ENCODE measurements around the gene RUSC2. TPM values are rescaled to one million over a fixed set of nuclear protein-coding genes. Genes with fewer than 3 reads are reported as not detected.
"Not testable (repeated sequence)": the region's sequence is repeated elsewhere in the genome, so short reads cannot be mapped to it uniquely, and the experiment has no call there.

Gene RUSC2
- total RNA-seq, 1 experiment from 2014 or later = 11.6 TPM

DNA sequence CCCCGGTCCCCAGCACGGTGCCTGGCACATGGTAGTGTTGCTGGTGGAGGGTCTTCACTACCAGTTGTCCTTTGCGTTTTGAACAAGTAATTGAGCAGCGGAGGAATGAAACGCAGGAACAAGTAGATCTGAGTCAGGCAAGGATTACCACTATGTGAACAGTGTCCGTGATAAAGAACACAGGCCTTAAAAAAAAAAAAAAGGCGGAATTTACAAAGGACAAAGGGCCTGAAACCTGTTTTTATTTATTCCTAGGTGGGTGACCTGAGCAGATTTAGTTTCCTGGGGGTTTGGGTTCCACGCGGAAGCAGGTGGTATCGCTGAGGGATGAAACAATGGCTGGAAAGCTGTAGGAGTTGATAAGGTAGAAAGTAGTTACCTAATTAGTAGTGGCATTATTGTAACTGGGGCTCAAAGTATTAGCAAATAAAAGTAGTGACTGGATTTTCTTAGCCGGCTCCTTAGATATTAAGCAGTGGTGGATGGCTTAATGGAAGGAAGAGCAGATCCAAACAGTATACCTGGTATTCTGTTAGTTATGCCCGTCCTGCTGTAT, 1.1 kb downstream of the RUSC2 start:
- H3K9ac ChIP-seq (ENCODE audit: low read length) = peak overlapping the region; percentile 81
- DNase-seq (ENCODE audit: low read depth, low spot score) = no peak
- CTCF ChIA-PET = no interaction called here

DNA sequence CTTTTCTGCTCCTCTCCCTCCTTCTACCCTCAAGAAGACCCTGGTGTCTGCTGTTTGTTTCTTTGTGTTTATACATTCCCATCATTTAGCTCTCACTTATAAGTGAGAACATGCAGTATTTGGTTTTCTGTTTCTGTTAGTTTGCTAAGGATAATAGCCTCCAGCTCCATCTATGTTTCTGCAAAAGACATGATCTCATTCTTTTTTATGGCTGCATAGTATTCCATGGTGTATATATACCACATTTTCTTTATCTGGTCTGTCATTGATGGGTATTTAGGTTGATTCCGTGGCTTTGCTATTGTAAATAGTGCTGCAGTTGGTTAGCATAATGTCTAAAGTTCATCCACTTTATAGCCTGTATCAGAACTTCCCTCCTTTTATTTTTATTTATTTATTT, 3.2 kb downstream of the RUSC2 start:
- CTCF ChIA-PET = interaction anchor here (1.7 kb wide), 1 partner anchor 61 kb away, joined by 10 read pairs; no protein-coding TSS in a partner anchor
- H3K36me3 ChIP-seq (ENCODE audit: control insufficient read depth in 1 of 2, insufficient read depth in 2 of 2, low read length in 2 of 2); ATAC-seq; H3K9me3 ChIP-seq (ENCODE audit: control insufficient read depth in 1 of 2, insufficient read depth in 1 of 2, low read depth in 1 of 2, low read length in 2 of 2); H2AFZ ChIP-seq (ENCODE audit: low read depth, low read length, poor library complexity, severe bottlenecking); H3K4me2 ChIP-seq (ENCODE audit: low read length); RAD21 ChIA-PET (ENCODE audit: low non-redundant PET in 1 of 2, low total read pairs in 2 of 2, uncharacterized antibody in 2 of 2, unreplicated experiment in 2 of 2); H3K9ac ChIP-seq (ENCODE audit: low read length); DNase-seq (ENCODE audit: low read depth, low spot score); H3K9me2 ChIP-seq (ENCODE audit: insufficient read depth); BruUV-seq (replicated peaks); H4K20me1 ChIP-seq (ENCODE audit: insufficient read depth); H3K27me3 ChIP-seq (ENCODE audit: insufficient read depth, low read length); H3K4me3 ChIP-seq (replicated peaks in 1 of 2; ENCODE audit: low read depth in 1 of 2, low read length in 2 of 2); intact Hi-C loops (cut with micrococcal nuclease); H3K27ac ChIP-seq (ENCODE audit: low read depth, low read length): not testable (repeated sequence)
- H3K79me2 ChIP-seq (ENCODE audit: insufficient read depth, low read length) = peaks cover 25% of the 10 kb centered on the region
- peaks cover 23 to 38% of the 10 kb centered on the region in 2 experiments for H3K4me1 ChIP-seq (ENCODE audit: control insufficient read depth in 1 of 2, insufficient read depth in 2 of 2, low read length in 2 of 2)
- POLR2A ChIA-PET = interaction anchor here (1.6 kb wide), 1 partner anchor 25 kb away, joined by 5 read pairs; no protein-coding TSS in a partner anchor

More for the DNA sequence above, 1.1 kb downstream of the RUSC2 start:
- ChIA-PET RAD21 (ENCODE audit: low non-redundant PET in 1 of 2, low total read pairs in 2 of 2, uncharacterized antibody in 2 of 2, unreplicated experiment in 2 of 2) (no interaction called here), POLR2A (no interaction called here)
- no peak overlapping the region for H2AFZ ChIP-seq (ENCODE audit: low read depth, low read length, poor library complexity, severe bottlenecking)
- peaks cover 25% of the 10 kb centered on the region for H3K79me2 ChIP-seq (ENCODE audit: insufficient read depth, low read length)
- H3K4me3 ChIP-seq (replicated peaks in 1 of 2; ENCODE audit: low read depth in 1 of 2, low read length in 2 of 2) = peak overlapping the region; percentile 60 to 68
- TF ChIP-seq CBX3 (IDR thresholded peaks at IDR 0.05; ENCODE audit: low read depth) (no peak), CEBPB (IDR thresholded peaks at IDR 0.05; ENCODE audit: low read depth) (no peak), EGR1 (IDR thresholded peaks at IDR 0.05; ENCODE audit: low read depth) (no peak), SP1 (IDR thresholded peaks at IDR 0.05; ENCODE audit: low read depth) (no peak), TCF7L2 (IDR thresholded peaks at IDR 0.05; ENCODE audit: borderline replicate concordance, extremely low read depth, insufficient read depth, insufficient read length) (no peak), POLR2A (IDR thresholded peaks at IDR 0.05; ENCODE audit: borderline replicate concordance, extremely low read depth, insufficient read depth, insufficient read length) (no peak)
- TF ChIP-seq, protein P1, sequence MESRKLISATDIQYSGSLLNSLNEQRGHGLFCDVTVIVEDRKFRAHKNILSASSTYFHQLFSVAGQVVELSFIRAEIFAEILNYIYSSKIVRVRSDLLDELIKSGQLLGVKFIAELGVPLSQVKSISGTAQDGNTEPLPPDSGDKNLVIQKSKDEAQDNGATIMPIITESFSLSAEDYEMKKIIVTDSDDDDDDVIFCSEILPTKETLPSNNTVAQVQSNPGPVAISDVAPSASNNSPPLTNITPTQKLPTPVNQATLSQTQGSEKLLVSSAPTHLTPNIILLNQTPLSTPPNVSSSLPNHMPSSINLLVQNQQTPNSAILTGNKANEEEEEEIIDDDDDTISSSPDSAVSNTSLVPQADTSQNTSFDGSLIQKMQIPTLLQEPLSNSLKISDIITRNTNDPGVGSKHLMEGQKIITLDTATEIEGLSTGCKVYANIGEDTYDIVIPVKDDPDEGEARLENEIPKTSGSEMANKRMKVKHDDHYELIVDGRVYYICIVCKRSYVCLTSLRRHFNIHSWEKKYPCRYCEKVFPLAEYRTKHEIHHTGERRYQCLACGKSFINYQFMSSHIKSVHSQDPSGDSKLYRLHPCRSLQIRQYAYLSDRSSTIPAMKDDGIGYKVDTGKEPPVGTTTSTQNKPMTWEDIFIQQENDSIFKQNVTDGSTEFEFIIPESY (IDR thresholded peaks at IDR 0.05; ENCODE audit: extremely low read depth, insufficient replicate concordance, low read length) = no peak
- no TSS peak for BruUV-seq (replicated peaks)
- peak overlapping the region; percentile 82 for H3K4me2 ChIP-seq (ENCODE audit: low read length)
- intact Hi-C loops (cut with micrococcal nuclease) = no loop called here
- peak overlapping the region; percentile 70 for H3K27ac ChIP-seq (ENCODE audit: low read depth, low read length)
- H3K36me3 ChIP-seq (ENCODE audit: control insufficient read depth in 1 of 2, insufficient read depth in 2 of 2, low read length in 2 of 2) = no peaks in the 10 kb centered on the region
- peaks cover 4% of the 10 kb centered on the region; the same call in 1 of the 2 replicates for H4K20me1 ChIP-seq (ENCODE audit: insufficient read depth)
- H3K4me1 ChIP-seq (ENCODE audit: control insufficient read depth in 1 of 2, insufficient read depth in 2 of 2, low read length in 2 of 2) = peaks cover 23 to 38% of the 10 kb centered on the region in 2 experiments
- no peaks in the 10 kb centered on the region for H3K9me2 ChIP-seq (ENCODE audit: insufficient read depth)
- no peak for ATAC-seq
- no peaks in the 10 kb centered on the region for H3K27me3 ChIP-seq (ENCODE audit: insufficient read depth, low read length)
- no peaks in the 10 kb centered on the region for H3K9me3 ChIP-seq (ENCODE audit: control insufficient read depth in 1 of 2, insufficient read depth in 1 of 2, low read depth in 1 of 2, low read length in 2 of 2)

Measured in HCT116 (cell line).